ENCODE measurements around the gene TNNC2.

Gene TNNC2

GRCh38 chr20:45776931-45777330 is 50.2 kb downstream of the TNNC2 start:
- no peaks in the 10 kb centered on the region for H3K9me3 ChIP-seq (ENCODE audit: control insufficient read depth, insufficient read depth, low read length)
- H3K36me3 ChIP-seq (ENCODE audit: control insufficient read depth, insufficient read depth, low read length): no peaks in the 10 kb centered on the region
- H3K4me1 ChIP-seq (ENCODE audit: control insufficient read depth, insufficient read depth, low read length): no peaks in the 10 kb centered on the region
- H3K9ac ChIP-seq (ENCODE audit: low read depth, low read length): no peak overlapping the region
- H3K27me3 ChIP-seq (ENCODE audit: control insufficient read depth, insufficient read depth, low read length): no peaks in the 10 kb centered on the region
- no peak overlapping the region for H3K27ac ChIP-seq (ENCODE audit: low read depth, low read length)
- H3K4me3 ChIP-seq (ENCODE audit: low read depth, low read length): no peak overlapping the region

- no peak overlapping the region for H3K9ac ChIP-seq (ENCODE audit: low read depth, low read length)
- no peaks in the 10 kb centered on the region for H3K9me3 ChIP-seq (ENCODE audit: control insufficient read depth, insufficient read depth, low read length)
- H3K4me1 ChIP-seq (ENCODE audit: control insufficient read depth, insufficient read depth, low read length): peaks cover 10% of the 10 kb centered on the region
- H3K36me3 ChIP-seq (ENCODE audit: control insufficient read depth, insufficient read depth, low read length): no peaks in the 10 kb centered on the region
- H3K4me3 ChIP-seq (ENCODE audit: low read depth, low read length): no peak overlapping the region
- H3K27me3 ChIP-seq (ENCODE audit: control insufficient read depth, insufficient read depth, low read length): no peaks in the 10 kb centered on the region
- no peak overlapping the region for H3K27ac ChIP-seq (ENCODE audit: low read depth, low read length)
Measured at GRCh38 chr20:45775411-45775810, 51.7 kb downstream of the TNNC2 start.

- H3K36me3 ChIP-seq (ENCODE audit: control insufficient read depth, insufficient read depth, low read length): no peaks in the 10 kb centered on the region
- H3K27me3 ChIP-seq (ENCODE audit: control insufficient read depth, insufficient read depth, low read length): no peaks in the 10 kb centered on the region
- no peak overlapping the region for H3K9ac ChIP-seq (ENCODE audit: low read depth, low read length)
- peaks cover 10% of the 10 kb centered on the region for H3K4me1 ChIP-seq (ENCODE audit: control insufficient read depth, insufficient read depth, low read length)
- no peak overlapping the region for H3K27ac ChIP-seq (ENCODE audit: low read depth, low read length)
- H3K9me3 ChIP-seq (ENCODE audit: control insufficient read depth, insufficient read depth, low read length): no peaks in the 10 kb centered on the region
- no peak overlapping the region for H3K4me3 ChIP-seq (ENCODE audit: low read depth, low read length)
Measured at GRCh38 chr20:45774945-45775344, 52.2 kb downstream of the TNNC2 start.

Measured in HUES48 (cell line).